ENCODE measurements around the gene MSGN1.

MSGN1 gene

DNA sequence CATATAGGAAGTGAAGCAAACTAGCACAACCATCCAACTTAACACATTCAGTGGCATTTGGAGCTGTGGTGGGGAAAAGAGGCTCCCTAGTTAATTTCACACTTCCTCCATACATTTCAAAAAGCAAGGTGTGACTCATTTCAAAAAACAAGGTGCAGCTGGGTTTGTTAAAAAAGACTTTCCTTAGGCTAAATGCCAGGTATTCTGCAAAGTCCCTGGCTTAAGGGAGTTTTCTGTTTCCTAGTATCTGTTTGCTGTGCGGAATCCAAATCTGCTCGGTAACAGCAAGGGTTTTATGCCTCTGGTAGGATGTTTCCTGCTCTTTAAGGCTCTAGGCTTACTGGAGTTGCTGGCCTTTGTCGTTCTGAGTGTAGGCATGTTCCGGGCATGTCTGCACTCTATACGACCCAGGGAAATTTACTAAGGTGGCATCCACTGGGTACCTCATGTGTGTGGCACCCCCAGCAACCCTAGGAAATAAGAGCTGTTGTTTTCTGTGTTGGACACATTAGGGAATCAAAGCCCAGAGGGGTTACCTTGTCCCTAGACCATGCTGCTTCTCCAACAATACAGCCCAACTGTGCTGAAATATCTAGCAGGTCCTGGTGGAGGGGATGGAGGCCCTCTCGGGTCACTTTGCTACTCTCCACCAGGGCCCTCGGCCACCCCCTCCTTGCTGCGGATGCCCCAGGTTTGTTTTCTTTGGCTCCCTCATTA lies 634 bp upstream of the MSGN1 start:
- Histone ChIP-seq H3K36me3 (ENCODE audit: control insufficient read depth, insufficient read depth, low read length) (no peaks in the 10 kb centered on the region), H3K4me3 (ENCODE audit: low read depth, low read length) (no peak overlapping the region), H3K27ac (no peak overlapping the region), H3K79me2 (no peaks in the 10 kb centered on the region), H3K9me3 (ENCODE audit: control insufficient read depth, low read length) (no peaks in the 10 kb centered on the region), H3K9ac (no peak overlapping the region), H3K4me2 (ENCODE audit: low read length) (no peak overlapping the region), H3K4me1 (no peaks in the 10 kb centered on the region), H2AFZ (no peak overlapping the region), H3K27me3 (ENCODE audit: control insufficient read depth, insufficient read depth, low read length) (no peaks in the 10 kb centered on the region)
- TF ChIP-seq, protein P1, sequence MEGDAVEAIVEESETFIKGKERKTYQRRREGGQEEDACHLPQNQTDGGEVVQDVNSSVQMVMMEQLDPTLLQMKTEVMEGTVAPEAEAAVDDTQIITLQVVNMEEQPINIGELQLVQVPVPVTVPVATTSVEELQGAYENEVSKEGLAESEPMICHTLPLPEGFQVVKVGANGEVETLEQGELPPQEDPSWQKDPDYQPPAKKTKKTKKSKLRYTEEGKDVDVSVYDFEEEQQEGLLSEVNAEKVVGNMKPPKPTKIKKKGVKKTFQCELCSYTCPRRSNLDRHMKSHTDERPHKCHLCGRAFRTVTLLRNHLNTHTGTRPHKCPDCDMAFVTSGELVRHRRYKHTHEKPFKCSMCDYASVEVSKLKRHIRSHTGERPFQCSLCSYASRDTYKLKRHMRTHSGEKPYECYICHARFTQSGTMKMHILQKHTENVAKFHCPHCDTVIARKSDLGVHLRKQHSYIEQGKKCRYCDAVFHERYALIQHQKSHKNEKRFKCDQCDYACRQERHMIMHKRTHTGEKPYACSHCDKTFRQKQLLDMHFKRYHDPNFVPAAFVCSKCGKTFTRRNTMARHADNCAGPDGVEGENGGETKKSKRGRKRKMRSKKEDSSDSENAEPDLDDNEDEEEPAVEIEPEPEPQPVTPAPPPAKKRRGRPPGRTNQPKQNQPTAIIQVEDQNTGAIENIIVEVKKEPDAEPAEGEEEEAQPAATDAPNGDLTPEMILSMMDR (IDR thresholded peaks at IDR 0.05) = no peak

DNA sequence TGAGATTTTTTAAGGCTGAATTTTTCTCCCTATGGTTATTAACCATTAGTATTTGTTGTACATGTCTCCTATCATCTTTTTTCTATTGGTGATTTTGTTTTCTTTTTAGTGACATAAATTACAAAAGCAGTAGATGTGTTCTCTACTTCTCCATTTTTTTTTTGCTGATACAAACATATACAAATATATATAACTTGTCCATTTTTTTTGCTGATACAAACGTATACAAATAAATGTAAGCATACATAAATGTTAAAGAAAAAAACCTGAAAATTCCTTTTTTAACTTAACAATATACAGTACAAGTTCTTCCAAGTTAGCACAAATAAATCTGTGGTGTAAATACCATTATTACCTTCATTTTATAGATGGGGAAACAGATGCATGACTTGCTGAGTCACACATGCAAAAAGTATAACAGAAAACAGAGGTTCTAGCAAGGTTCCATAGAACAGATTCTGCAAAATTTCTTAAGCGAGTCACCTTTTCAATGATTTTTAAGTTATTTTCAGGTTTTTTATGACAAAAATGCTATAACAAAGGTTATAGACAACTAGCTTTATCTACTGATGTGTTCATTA lies 2.1 kb downstream of the MSGN1 start:
- Histone ChIP-seq H3K4me2 (ENCODE audit: low read length) (no peak overlapping the region), H2AFZ (no peak overlapping the region), H3K4me3 (ENCODE audit: low read depth, low read length) (no peak overlapping the region), H3K36me3 (ENCODE audit: control insufficient read depth, insufficient read depth, low read length) (no peaks in the 10 kb centered on the region), H3K9ac (no peak overlapping the region), H3K4me1 (peaks cover 10% of the 10 kb centered on the region), H3K9me3 (ENCODE audit: control insufficient read depth, low read length) (no peaks in the 10 kb centered on the region), H3K79me2 (no peaks in the 10 kb centered on the region), H3K27ac (no peak overlapping the region), H3K27me3 (ENCODE audit: control insufficient read depth, insufficient read depth, low read length) (no peaks in the 10 kb centered on the region)
- TF ChIP-seq, protein P1 (IDR thresholded peaks at IDR 0.05) = no peak

DNA sequence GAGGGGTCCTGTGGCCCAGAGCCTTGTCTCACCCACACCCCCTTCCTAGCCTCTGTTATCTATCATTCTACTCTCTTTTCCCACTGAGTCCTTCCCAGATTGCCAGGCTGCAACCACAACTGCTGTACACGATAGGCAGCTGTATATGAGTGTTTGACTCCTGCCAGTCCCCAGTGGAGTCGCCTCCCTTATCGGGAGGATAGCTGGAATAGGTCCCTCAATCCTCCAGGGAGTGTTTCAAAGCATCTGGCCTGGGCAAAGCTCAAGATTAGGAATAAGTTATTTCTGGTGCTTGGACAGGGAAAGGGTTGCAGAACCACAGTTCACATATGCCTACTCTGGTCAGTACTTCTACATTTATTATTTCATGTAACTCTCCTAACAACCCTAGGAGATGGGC lies 4.8 kb downstream of the MSGN1 start:
- Histone ChIP-seq H3K27ac (no peak overlapping the region), H3K36me3 (ENCODE audit: control insufficient read depth, insufficient read depth, low read length) (no peaks in the 10 kb centered on the region), H3K9me3 (ENCODE audit: control insufficient read depth, low read length) (no peaks in the 10 kb centered on the region), H3K9ac (no peak overlapping the region), H2AFZ (no peak overlapping the region), H3K4me2 (ENCODE audit: low read length) (no peak overlapping the region), H3K79me2 (no peaks in the 10 kb centered on the region), H3K4me3 (ENCODE audit: low read depth, low read length) (no peak overlapping the region), H3K27me3 (ENCODE audit: control insufficient read depth, insufficient read depth, low read length) (no peaks in the 10 kb centered on the region), H3K4me1 (peaks cover 10% of the 10 kb centered on the region)
- TF ChIP-seq, protein P1 (IDR thresholded peaks at IDR 0.05) = no peak

DNA sequence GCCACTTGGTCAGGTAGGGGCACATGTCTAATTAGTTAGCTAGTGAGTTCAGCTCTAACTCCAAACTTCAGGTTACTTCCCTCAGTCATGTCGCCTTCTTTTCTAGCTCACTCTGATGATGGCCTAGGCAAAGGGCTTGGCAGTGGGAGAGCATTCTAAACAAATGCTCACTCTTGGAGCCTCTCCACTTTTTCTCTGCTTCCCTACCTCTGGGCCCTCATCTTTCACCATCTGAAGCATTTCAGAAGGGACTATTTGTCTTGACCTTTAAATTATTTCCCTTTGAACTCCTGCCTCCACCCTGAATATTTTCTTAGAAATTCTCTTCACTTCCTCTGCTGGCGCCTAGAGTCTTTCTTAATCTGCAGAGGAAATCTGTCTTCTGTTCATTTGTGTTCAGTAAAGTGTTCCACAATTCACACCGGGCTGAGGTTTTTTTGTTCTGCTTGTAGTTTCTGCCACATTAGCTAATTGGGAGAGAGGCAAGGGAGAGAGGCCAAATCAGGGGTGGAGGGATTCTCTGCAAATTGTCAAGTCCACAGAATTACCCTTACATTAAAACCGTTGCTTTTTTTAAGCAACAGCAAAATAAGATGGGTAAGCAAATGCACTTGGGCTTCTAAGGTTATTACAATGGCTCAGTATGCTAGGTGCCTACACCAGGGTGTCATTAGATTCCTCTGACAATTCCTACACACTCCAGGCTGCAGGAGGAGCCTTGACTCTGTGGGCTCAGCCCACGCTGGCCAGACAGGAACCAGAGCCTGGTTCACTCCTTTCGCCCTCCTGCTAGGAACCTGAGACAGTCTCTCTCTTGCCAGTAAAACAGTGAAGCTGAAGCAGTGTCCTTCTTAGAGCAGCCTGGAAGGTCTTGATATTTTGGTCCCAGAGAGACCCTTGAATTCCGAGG lies 5.5 kb downstream of the MSGN1 start:
- TF ChIP-seq, protein P1 (IDR thresholded peaks at IDR 0.05) = no peak
- Histone ChIP-seq H3K4me1 (peaks cover 10% of the 10 kb centered on the region), H3K4me3 (ENCODE audit: low read depth, low read length) (no peak overlapping the region), H3K36me3 (ENCODE audit: control insufficient read depth, insufficient read depth, low read length) (no peaks in the 10 kb centered on the region), H2AFZ (peak overlapping the region; percentile 78), H3K27me3 (ENCODE audit: control insufficient read depth, insufficient read depth, low read length) (no peaks in the 10 kb centered on the region), H3K9me3 (ENCODE audit: control insufficient read depth, low read length) (no peaks in the 10 kb centered on the region), H3K27ac (peak overlapping the region; percentile 62), H3K79me2 (no peaks in the 10 kb centered on the region), H3K4me2 (ENCODE audit: low read length) (peak overlapping the region; percentile 39), H3K9ac (no peak overlapping the region)

Data from parathyroid adenoma (tissue), 2 donors.